Vagina (tissue), 2 donors: ENCODE data around the gene KRT86. TPM values are rescaled to one million over a fixed set of nuclear protein-coding genes. Genes with fewer than 3 reads are reported as not detected.
"Not testable (repeated sequence)": the region's sequence is repeated elsewhere in the genome, so short reads cannot be mapped to it uniquely, and the experiment has no call there.

ENCODE experiments used
- DNase-seq, 2 donors: peaks; one replicate each; pipeline ENCODE4 v3.0.0-alpha.2; 2017; ENCODE audit errors: extremely low spot score in 2 of 2
- H3K27ac ChIP-seq: fragments of 200-600 bp; sonication (generic); one replicate; pipeline ENCODE4 v1.5.1; 2019
- H3K27me3 ChIP-seq: fragments of 200-600 bp; sonication (generic); one replicate; pipeline ENCODE4 v1.5.1; 2019
- H3K36me3 ChIP-seq, 2 donors: fragments of 200-600 bp; sonication (generic); one replicate each; pipeline ENCODE4 v1.5.1; 2017 to 2019
- H3K4me1 ChIP-seq: fragments of 200-600 bp; sonication (generic); one replicate; pipeline ENCODE4 v1.5.1; 2019
- H3K4me3 ChIP-seq, 2 donors: fragments of 200-600 bp; sonication (generic); 1 replicate in 1 of 2; 2 replicates in 1 of 2; pipeline ENCODE4 v1.5.1; 2016 to 2019
- H3K9me3 ChIP-seq: fragments of 200-600 bp; sonication (generic); one replicate; pipeline ENCODE4 v1.5.1; 2019
- POLR2A ChIP-seq, 2 donors: fragments of 450-650 bp; IDR thresholded peaks; one replicate each; pipeline ENCODE4 v1.6.1; 2017; ENCODE audit warnings: antibody characterized with exemption in 2 of 2, mild to moderate bottlenecking in 2 of 2, moderate library complexity in 2 of 2
- POLR2AphosphoS5 ChIP-seq, 2 donors: sonication (generic); formaldehyde crosslinking; IDR thresholded peaks; one replicate each; pipeline ENCODE4 v1.9.0; 2017; ENCODE audit warnings: antibody characterized with exemption in 2 of 2, mild to moderate bottlenecking in 2 of 2, low read depth in 1 of 2; ENCODE audit not compliant: insufficient read depth in 1 of 2
- intact Hi-C: fragments of 100-400 bp; cut with DNase I; formaldehyde crosslinking; loops from one replicate; pipeline ENCODE4 v1.15.1; 2023
- total RNA-seq: library from RNA; depleted of rRNA; stranded (reverse); fragments of >200 nt; gene quantifications from one replicate; pipeline ENCODE4 v1.2.3, GENCODE V29; 2016
- TF ChIP-seq, protein P1 (sequence below), 3 experiments: fragments of 450-650 bp in 2 of 3; fragments of 200-600 bp in 1 of 3; sonication (generic) in 1 of 3; IDR thresholded peaks; one replicate each; pipeline ENCODE4 v1.5.1; 2017 to 2019; ENCODE audit warnings: antibody characterized with exemption in 3 of 3, mild to moderate bottlenecking in 2 of 3, moderate library complexity in 2 of 3

Gene KRT86
- total RNA-seq, 1 donor from 2014 or later, result not detected

- Histone ChIP-seq H3K4me1 (no peaks in the 10 kb centered on the region), H3K27me3 (no peaks in the 10 kb centered on the region), H3K27ac (no peak overlapping the region), H3K9me3 (no peaks in the 10 kb centered on the region), H3K4me3 (no peak overlapping the region), H3K36me3 (no peaks in the 10 kb centered on the region)
- TF ChIP-seq, protein P1, sequence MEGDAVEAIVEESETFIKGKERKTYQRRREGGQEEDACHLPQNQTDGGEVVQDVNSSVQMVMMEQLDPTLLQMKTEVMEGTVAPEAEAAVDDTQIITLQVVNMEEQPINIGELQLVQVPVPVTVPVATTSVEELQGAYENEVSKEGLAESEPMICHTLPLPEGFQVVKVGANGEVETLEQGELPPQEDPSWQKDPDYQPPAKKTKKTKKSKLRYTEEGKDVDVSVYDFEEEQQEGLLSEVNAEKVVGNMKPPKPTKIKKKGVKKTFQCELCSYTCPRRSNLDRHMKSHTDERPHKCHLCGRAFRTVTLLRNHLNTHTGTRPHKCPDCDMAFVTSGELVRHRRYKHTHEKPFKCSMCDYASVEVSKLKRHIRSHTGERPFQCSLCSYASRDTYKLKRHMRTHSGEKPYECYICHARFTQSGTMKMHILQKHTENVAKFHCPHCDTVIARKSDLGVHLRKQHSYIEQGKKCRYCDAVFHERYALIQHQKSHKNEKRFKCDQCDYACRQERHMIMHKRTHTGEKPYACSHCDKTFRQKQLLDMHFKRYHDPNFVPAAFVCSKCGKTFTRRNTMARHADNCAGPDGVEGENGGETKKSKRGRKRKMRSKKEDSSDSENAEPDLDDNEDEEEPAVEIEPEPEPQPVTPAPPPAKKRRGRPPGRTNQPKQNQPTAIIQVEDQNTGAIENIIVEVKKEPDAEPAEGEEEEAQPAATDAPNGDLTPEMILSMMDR (IDR thresholded peaks at IDR 0.05), result no peak
- TF ChIP-seq POLR2AphosphoS5 (IDR thresholded peaks at IDR 0.05; ENCODE audit: insufficient read depth in 1 of 2, low read depth in 1 of 2), result no peak
- no peak for TF ChIP-seq POLR2A (IDR thresholded peaks at IDR 0.05)
- intact Hi-C loops, result no loop called here
- DNase-seq, result no peak
Observed at GRCh38 chr12:52314511-52314910, 40.1 kb downstream of the KRT86 start.

DNA sequence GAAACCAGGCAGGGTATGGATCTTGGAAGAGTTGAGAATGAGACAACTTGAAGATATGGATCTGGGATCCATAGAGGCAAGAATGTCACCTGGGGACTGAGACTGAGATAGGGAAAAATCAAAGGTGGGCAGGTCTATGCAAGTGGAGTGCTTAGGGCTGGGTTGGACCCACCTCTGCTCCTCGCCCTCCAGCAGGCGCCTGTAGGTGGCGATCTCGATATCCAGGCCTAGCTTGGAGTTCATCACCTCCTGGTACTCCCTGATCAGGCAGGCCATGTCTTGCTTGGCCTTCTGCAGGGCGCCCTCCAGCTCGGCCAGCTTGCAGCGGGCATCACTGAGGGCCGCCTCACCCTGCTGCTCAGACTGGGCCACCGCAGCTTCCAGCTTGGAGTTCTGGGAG is 41.3 kb downstream of the KRT86 start:
- H3K27me3 ChIP-seq, H3K4me1 ChIP-seq, intact Hi-C loops, H3K36me3 ChIP-seq, H3K4me3 ChIP-seq, H3K27ac ChIP-seq, DNase-seq, H3K9me3 ChIP-seq: not testable (repeated sequence)

- intact Hi-C loops, result no loop called here
- H3K27me3 ChIP-seq, result no peaks in the 10 kb centered on the region
- H3K9me3 ChIP-seq, result no peaks in the 10 kb centered on the region
- no peak overlapping the region for H3K4me3 ChIP-seq
- no peaks in the 10 kb centered on the region for H3K36me3 ChIP-seq
- no peaks in the 10 kb centered on the region for H3K4me1 ChIP-seq
- TF ChIP-seq POLR2A (IDR thresholded peaks at IDR 0.05) (no peak), POLR2AphosphoS5 (IDR thresholded peaks at IDR 0.05; ENCODE audit: insufficient read depth in 1 of 2, low read depth in 1 of 2) (no peak)
- TF ChIP-seq, protein P1 (IDR thresholded peaks at IDR 0.05), result no peak
- no peak overlapping the region for H3K27ac ChIP-seq
- DNase-seq, result no peak
Observed at GRCh38 chr12:52316290-52316689, 41.8 kb downstream of the KRT86 start.

GRCh38 chr12:52316701-52317100 is 42.3 kb downstream of the KRT86 start:
- Histone ChIP-seq H3K27me3 (no peaks in the 10 kb centered on the region), H3K27ac (no peak overlapping the region), H3K36me3 (no peaks in the 10 kb centered on the region), H3K4me3 (no peak overlapping the region), H3K9me3 (no peaks in the 10 kb centered on the region), H3K4me1 (no peaks in the 10 kb centered on the region)
- intact Hi-C loops, result no loop called here
- no peak for DNase-seq
- TF ChIP-seq, protein P1 (IDR thresholded peaks at IDR 0.05), result no peak
- TF ChIP-seq POLR2A (IDR thresholded peaks at IDR 0.05) (no peak), POLR2AphosphoS5 (IDR thresholded peaks at IDR 0.05; ENCODE audit: insufficient read depth in 1 of 2, low read depth in 1 of 2) (no peak)

DNA sequence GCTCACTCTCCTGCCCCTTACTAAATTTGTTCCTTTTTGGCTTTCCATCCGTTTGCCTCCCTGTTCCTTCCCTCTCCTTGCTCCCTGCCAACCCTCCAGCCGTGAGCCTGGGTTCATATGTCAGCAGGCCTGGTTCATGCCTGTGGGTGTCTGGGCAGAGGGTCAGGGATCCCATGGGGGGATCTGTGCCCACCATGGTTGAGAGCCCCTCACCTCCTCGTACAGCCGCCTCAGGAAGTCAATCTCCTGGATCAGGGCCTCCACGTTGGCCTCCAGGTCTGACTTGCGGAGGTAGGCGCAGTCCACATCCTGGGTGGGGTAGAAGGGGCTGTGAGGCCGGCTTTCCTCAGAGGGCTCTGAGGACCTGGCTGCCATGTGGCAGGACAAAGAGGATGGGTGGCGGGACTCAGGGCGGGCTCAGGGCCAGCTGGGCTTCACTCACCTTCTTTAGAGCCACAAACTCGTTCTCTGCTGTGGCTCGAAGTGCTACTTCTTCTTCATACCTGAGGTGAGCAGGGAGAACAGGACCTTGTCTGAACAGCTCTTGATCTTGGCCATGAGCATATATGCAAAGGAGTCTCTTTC is 43.1 kb downstream of the KRT86 start:
- no peak for DNase-seq
- Histone ChIP-seq H3K4me3 (no peak overlapping the region), H3K27me3 (no peaks in the 10 kb centered on the region), H3K9me3 (no peaks in the 10 kb centered on the region), H3K27ac (no peak overlapping the region), H3K36me3 (no peaks in the 10 kb centered on the region), H3K4me1 (no peaks in the 10 kb centered on the region)
- intact Hi-C loops, result no loop called here
- TF ChIP-seq POLR2A (IDR thresholded peaks at IDR 0.05), result no peak
- TF ChIP-seq, protein P1 (IDR thresholded peaks at IDR 0.05), result no peak
- no peak for TF ChIP-seq POLR2AphosphoS5 (IDR thresholded peaks at IDR 0.05; ENCODE audit: insufficient read depth in 1 of 2, low read depth in 1 of 2)
